ENCODE measurements around the gene HOXA6.
A peak's percentile ranks its signal among the peaks of the same experiment; 100 is the strongest.

The HOXA6 gene

GRCh38 chr7:27184337-27185012 is 36.9 kb upstream of the HOXA6 start:
- DNase-seq = peak; percentile 40

GRCh38 chr7:27183682-27184336 is 36.2 kb upstream of the HOXA6 start:
- no peak for DNase-seq

GRCh38 chr7:27182861-27183681 is 35.5 kb upstream of the HOXA6 start:
- DNase-seq = no peak

- no peak for DNase-seq
These were observed 34.8 kb upstream of the HOXA6 start for GRCh38 chr7:27182285-27182841.

- no peak for DNase-seq
These were observed 34.3 kb upstream of the HOXA6 start for GRCh38 chr7:27181795-27182275.

GRCh38 chr7:27180431-27181420 is 33.2 kb upstream of the HOXA6 start:
- no peak for DNase-seq

GRCh38 chr7:27179503-27180430 is 32.2 kb upstream of the HOXA6 start:
- DNase-seq = peak; percentile 75

GRCh38 chr7:27179030-27179429 is 31.5 kb upstream of the HOXA6 start:
- DNase-seq = no peak

- DNase-seq = no peak
These were observed 30.8 kb upstream of the HOXA6 start for GRCh38 chr7:27178366-27178765.

GRCh38 chr7:27177795-27178320 is 30.3 kb upstream of the HOXA6 start:
- DNase-seq = no peak

- no peak for DNase-seq
These were observed 29.6 kb upstream of the HOXA6 start for GRCh38 chr7:27176962-27177794.

GRCh38 chr7:27176524-27176845 is 28.9 kb upstream of the HOXA6 start:
- no peak for DNase-seq

- DNase-seq = no peak
These were observed 28.3 kb upstream of the HOXA6 start for GRCh38 chr7:27175626-27176523.

- no peak for DNase-seq
These were observed 27.5 kb upstream of the HOXA6 start for GRCh38 chr7:27174874-27175625.

GRCh38 chr7:27173956-27174873 is 26.6 kb upstream of the HOXA6 start, which contains the start of gene HOXA10:
TSS of gene HOXA10 (minus strand) at chr7:27174320. CDS start at chr7:27174306, 14 bp downstream.
- DNase-seq = no peak

- no peak for DNase-seq
These were observed 26.0 kb upstream of the HOXA6 start for GRCh38 chr7:27173511-27173955.

Measured in activated CD4-positive, CD25-positive, alpha-beta regulatory T cell treated with anti-CD3 and anti-CD28 coated beads, Interleukin-2, amount 50 U/mL, for 72 hours (primary cell).